A549 (cell line): ENCODE measurements around the gene DCAF6.

Source experiments
- BHLHE40 ChIP-seq: IDR thresholded peaks from 2 replicates; pipeline ENCODE4 v1.6.1; 2012; ENCODE audit warnings: low read depth, low read length, inconsistent platforms
- HDAC2 ChIP-seq: fragments of 200-600 bp; sonication (generic); IDR thresholded peaks from 2 replicates; pipeline ENCODE4 v1.6.1; 2016
- HOXA7 ChIP-seq: fragments of 250-450 bp; sonication (Bioruptor Pico); IDR thresholded peaks from 2 replicates; pipeline ENCODE4 v1.5.0; 2020; ENCODE audit warnings: mild to moderate bottlenecking, moderate library complexity
- NPAS2 ChIP-seq: fragments of 250-450 bp; sonication (Bioruptor Pico); IDR thresholded peaks from 2 replicates; pipeline ENCODE4 v1.8.0; 2022; ENCODE audit warnings: mild to moderate bottlenecking, moderate library complexity, borderline replicate concordance
- RFX5 ChIP-seq: fragments of 450-650 bp; IDR thresholded peaks from 2 replicates; pipeline ENCODE4 v1.7.1; 2014; ENCODE audit warnings: antibody characterized with exemption, mild to moderate bottlenecking, moderate library complexity
- RNF2 ChIP-seq: fragments of 200-600 bp; sonication (generic); IDR thresholded peaks from 2 replicates; pipeline ENCODE4 v1.6.1; 2016; ENCODE audit warnings: low read depth, mild to moderate bottlenecking, antibody characterized with exemption, moderate library complexity, borderline replicate concordance
- SMC3 ChIP-seq: fragments of >200 bp; sonication (Bioruptor Twin); formaldehyde crosslinking; IDR thresholded peaks from 3 replicates; pipeline ENCODE4 v1.6.1; 2018; ENCODE audit warnings: inconsistent platforms
- TF ChIP-seq, protein P1 (sequence below): fragments of >200 bp; sonication (Bioruptor Twin); formaldehyde crosslinking; IDR thresholded peaks from 3 replicates; pipeline ENCODE4 v1.5.1; 2016
- TF ChIP-seq, protein P2 (sequence below): IDR thresholded peaks from 2 replicates; pipeline ENCODE4 v1.6.1; 2012

DNA sequence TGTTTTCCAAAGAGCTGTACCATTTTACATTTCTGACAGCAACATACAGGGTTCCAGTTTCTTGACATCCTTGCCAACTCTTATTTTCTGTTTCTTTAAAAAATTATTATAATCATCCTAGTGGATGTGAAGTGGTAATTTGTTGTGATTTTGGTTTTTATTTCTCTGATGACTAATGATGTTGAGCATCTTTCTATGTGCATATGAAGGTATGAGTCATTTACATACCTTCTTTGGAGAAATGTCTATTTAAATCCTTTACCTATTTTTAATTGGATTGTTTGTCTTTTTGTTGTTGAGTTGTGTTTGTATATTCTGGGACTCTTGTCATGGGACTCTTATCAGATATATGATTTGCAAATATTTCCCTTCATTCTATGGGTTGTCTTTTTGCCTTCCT, 21.2 kb downstream of the DCAF6 start:
- TF ChIP-seq RNF2 (no peak), RFX5 (no peak), HOXA7 (no peak), SMC3 (no peak), HDAC2 (no peak), BHLHE40 (no peak), NPAS2 (CRISPR knock-in tag) (no peak)
- TF ChIP-seq, protein P1, sequence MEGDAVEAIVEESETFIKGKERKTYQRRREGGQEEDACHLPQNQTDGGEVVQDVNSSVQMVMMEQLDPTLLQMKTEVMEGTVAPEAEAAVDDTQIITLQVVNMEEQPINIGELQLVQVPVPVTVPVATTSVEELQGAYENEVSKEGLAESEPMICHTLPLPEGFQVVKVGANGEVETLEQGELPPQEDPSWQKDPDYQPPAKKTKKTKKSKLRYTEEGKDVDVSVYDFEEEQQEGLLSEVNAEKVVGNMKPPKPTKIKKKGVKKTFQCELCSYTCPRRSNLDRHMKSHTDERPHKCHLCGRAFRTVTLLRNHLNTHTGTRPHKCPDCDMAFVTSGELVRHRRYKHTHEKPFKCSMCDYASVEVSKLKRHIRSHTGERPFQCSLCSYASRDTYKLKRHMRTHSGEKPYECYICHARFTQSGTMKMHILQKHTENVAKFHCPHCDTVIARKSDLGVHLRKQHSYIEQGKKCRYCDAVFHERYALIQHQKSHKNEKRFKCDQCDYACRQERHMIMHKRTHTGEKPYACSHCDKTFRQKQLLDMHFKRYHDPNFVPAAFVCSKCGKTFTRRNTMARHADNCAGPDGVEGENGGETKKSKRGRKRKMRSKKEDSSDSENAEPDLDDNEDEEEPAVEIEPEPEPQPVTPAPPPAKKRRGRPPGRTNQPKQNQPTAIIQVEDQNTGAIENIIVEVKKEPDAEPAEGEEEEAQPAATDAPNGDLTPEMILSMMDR, result no peak
- TF ChIP-seq, protein P2, sequence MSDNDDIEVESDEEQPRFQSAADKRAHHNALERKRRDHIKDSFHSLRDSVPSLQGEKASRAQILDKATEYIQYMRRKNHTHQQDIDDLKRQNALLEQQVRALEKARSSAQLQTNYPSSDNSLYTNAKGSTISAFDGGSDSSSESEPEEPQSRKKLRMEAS, result no peak
